ENCODE measurements around the gene LRP1B. TPM values are rescaled to one million over a fixed set of nuclear protein-coding genes. Genes with fewer than 3 reads are reported as not detected.

The LRP1B gene
- polyA plus RNA-seq, 2 of the 4 experiments (the other 2 are of a cell fraction): 0.03 TPM; not detected in 1

DNA sequence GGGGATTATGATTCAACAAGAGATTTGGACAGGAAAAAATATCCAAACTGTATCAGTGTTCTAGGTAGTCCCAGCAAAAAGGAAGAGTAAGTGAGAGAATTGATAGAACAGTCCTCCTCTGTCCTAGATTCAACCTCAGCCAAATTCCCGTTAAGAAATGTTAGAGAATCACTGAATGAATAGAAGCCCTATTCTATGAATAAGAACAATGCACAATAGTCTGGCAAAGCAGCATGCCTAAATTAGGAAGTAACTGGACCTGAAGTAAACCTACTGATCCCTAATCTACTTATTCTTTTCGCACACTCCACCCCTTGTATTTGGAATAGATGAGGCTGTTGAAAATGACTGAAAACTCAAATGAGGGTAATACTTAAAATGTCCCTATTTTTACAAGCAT is 1665.5 kb downstream of the LRP1B start:
- WGBS (ENCODE audit: missing lambda C conversion rate): 88% methylated on average over 2 of the region's 2 CpGs
- no peak for DNase-seq (ENCODE audit: low read depth in 1 of 2, low spot score in 1 of 2)

GRCh38 chr2:140462990-140463389 is 1667.8 kb downstream of the LRP1B start:
- 66% methylated on average over 4 of the region's 4 CpGs for WGBS (ENCODE audit: missing lambda C conversion rate)
- Histone ChIP-seq H3K4me2 (no peak overlapping the region), H3K4me3 (no peak overlapping the region), H3K4me1 (no peaks in the 10 kb centered on the region), H3K9me3 (no peaks in the 10 kb centered on the region), H3K27ac (no peak overlapping the region)
- FAIRE-seq: no peak
- no peak for DNase-seq (ENCODE audit: low read depth in 1 of 2, low spot score in 1 of 2)
- no peak for ATAC-seq
- ChIA-PET CTCF (interaction anchor here (0.7 kb wide), 1 partner anchor 410 kb away, joined by 3 read pairs; no protein-coding TSS in a partner anchor), POLR2A (no interaction called here)
- TF ChIP-seq ZNF302 (CRISPR knock-in tag; IDR thresholded peaks at IDR 0.05) (no peak), FOXS1 (CRISPR knock-in tag; IDR thresholded peaks at IDR 0.05) (no peak)

More for the DNA sequence above, 1665.5 kb downstream of the LRP1B start:
- H3K9me3 ChIP-seq: no peaks in the 10 kb centered on the region
- no peak for ATAC-seq
- H3K4me1 ChIP-seq: no peaks in the 10 kb centered on the region
- FAIRE-seq: no peak
- H3K4me3 ChIP-seq: no peak overlapping the region
- TF ChIP-seq RARB (CRISPR knock-in tag; IDR thresholded peaks at IDR 0.05) (no peak), CBX8 (IDR thresholded peaks at IDR 0.05) (no peak), EHMT2 (IDR thresholded peaks at IDR 0.05; ENCODE audit: low read depth) (no peak), USF2 (IDR thresholded peaks at IDR 0.05) (no peak), ESRRA (IDR thresholded peaks at IDR 0.05; ENCODE audit: borderline replicate concordance, low read length) (no peak), EHF (CRISPR knock-in tag; IDR thresholded peaks at IDR 0.05) (no peak), MAFK (IDR thresholded peaks at IDR 0.05; ENCODE audit: partially characterized antibody) (no peak), KDM5A (IDR thresholded peaks at IDR 0.05) (no peak), SREBF2 (IDR thresholded peaks at IDR 0.05) (no peak), FOSL2 (IDR thresholded peaks at IDR 0.05) (no peak), FOSL2 (CRISPR knock-in tag; IDR thresholded peaks at IDR 0.05) (no peak), HOXB5 (CRISPR knock-in tag; IDR thresholded peaks at IDR 0.05) (no peak), HOXA7 (CRISPR knock-in tag; IDR thresholded peaks at IDR 0.05) (no peak), MYC (IDR thresholded peaks at IDR 0.05; ENCODE audit: borderline replicate concordance, low read length) (no peak)
- ChIA-PET POLR2A (no interaction called here), CTCF (no interaction called here)
- H3K4me2 ChIP-seq: no peak overlapping the region
- no peak overlapping the region for H3K27ac ChIP-seq

DNA sequence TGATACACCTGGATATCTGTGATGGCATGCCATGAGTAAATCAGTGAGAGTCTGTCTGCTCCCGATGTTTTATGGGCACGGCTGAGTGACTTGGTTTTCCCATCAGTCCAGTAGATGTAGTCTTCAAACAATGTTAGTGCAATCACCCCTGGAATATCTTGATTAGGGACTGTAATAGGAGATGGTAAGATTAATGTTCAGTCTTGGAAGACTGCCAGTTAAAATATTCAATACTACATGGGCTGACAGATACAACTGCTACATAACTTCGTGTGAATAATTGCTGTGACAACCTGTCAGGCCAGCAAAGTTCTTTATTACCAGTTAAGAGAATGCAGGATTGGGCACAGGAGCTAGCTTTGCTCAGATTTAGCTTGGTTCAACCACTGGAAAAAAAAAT is 1673.3 kb downstream of the LRP1B start:
- Histone ChIP-seq H3K4me3 (no peak overlapping the region), H3K27ac (no peak overlapping the region), H3K4me1 (no peaks in the 10 kb centered on the region), H3K9me3 (no peaks in the 10 kb centered on the region), H3K4me2 (no peak overlapping the region)
- ChIA-PET CTCF (interaction anchor here (1.5 kb wide), 1 partner anchor 14 kb away, joined by 3 read pairs; no protein-coding TSS in a partner anchor), POLR2A (no interaction called here)
- no peak for DNase-seq (ENCODE audit: low read depth in 1 of 2, low spot score in 1 of 2)
- no peak for ATAC-seq
- TF ChIP-seq EHMT2 (IDR thresholded peaks at IDR 0.05; ENCODE audit: low read depth) (no peak), POLR2AphosphoS2 (conservative IDR thresholded peaks at IDR 0.05; ENCODE audit: low read length) (no peak), CTCF (IDR thresholded peaks at IDR 0.05) (no peak), USF2 (IDR thresholded peaks at IDR 0.05) (no peak), CBX8 (IDR thresholded peaks at IDR 0.05) (no peak), TP53 (CRISPR knock-in tag; IDR thresholded peaks at IDR 0.05) (no peak)
- WGBS (ENCODE audit: missing lambda C conversion rate): 43% methylated on average over 3 of the region's 3 CpGs
- FAIRE-seq: no peak

Measured in A549 (cell line).